ENCODE data around the gene ACSL1.

GRCh38 chr4:184784628-184785257, 41.0 kb downstream of the ACSL1 start:
- TF ChIP-seq CTCF (conservative IDR thresholded peaks at IDR 0.05 in 1 of 2, IDR thresholded peaks at IDR 0.05 in 1 of 2; ENCODE audit: extremely low read depth in 1 of 2, insufficient read depth in 1 of 2, low read depth in 1 of 2, low read length in 2 of 2) (no peak), EZH2 (IDR thresholded peaks at IDR 0.05; ENCODE audit: borderline replicate concordance, low read length) (no peak)

Data from mammary epithelial cell (primary cell).